ENCODE results near the gene TSHB.

Gene TSHB

GRCh38 chr1:115036814-115037507, 7.3 kb downstream of the TSHB start:
- in situ Hi-C loops (cut with HindIII; ENCODE audit: low pct_unique_long_range_greater_than_20kb, low sequenced_read_pairs): no loop called here
- no peak for TF ChIP-seq JUND (IDR thresholded peaks at IDR 0.05; ENCODE audit: low read depth)
- DNase-seq (ENCODE audit: low read depth in 1 of 2, low spot score in 1 of 2): no peak

- TF ChIP-seq JUND (IDR thresholded peaks at IDR 0.05; ENCODE audit: low read depth): no peak
- DNase-seq (ENCODE audit: low read depth in 1 of 2, low spot score in 1 of 2): no peak
- in situ Hi-C loops (cut with HindIII; ENCODE audit: low pct_unique_long_range_greater_than_20kb, low sequenced_read_pairs): no loop called here
Observed at GRCh38 chr1:115040501-115040900, 10.9 kb downstream of the TSHB start.

- DNase-seq (ENCODE audit: low read depth in 1 of 2, low spot score in 1 of 2): peak; percentile 4 to 55
- in situ Hi-C loops (cut with HindIII; ENCODE audit: low pct_unique_long_range_greater_than_20kb, low sequenced_read_pairs): no loop called here
- TF ChIP-seq JUND (IDR thresholded peaks at IDR 0.05; ENCODE audit: low read depth): no peak
Observed at GRCh38 chr1:115041654-115042053, 12.0 kb downstream of the TSHB start.

DNA sequence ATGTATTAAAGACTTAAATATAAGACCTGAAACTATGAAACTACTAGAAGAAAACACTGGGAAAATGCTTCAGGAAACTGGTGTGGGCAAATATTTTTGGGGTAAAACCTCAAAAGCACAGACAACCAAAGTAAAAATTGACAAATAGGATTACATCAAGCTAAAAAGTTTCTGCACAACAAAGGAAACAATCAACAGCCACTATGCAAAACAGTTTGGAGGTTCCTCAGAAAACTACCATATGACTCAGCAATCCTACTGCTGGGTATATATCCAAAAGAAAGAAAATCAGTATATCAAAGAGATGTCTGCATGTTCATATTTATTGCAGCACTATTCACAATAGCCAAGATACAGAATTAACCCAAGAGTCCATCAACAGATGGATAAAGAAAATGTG, 17.1 kb downstream of the TSHB start:
- in situ Hi-C loops (cut with HindIII; ENCODE audit: low pct_unique_long_range_greater_than_20kb, low sequenced_read_pairs): no loop called here
- DNase-seq (ENCODE audit: low read depth in 1 of 2, low spot score in 1 of 2): no peak
- no peak for TF ChIP-seq JUND (IDR thresholded peaks at IDR 0.05; ENCODE audit: low read depth)

- in situ Hi-C loops (cut with HindIII; ENCODE audit: low pct_unique_long_range_greater_than_20kb, low sequenced_read_pairs): no loop called here
- no peak for DNase-seq (ENCODE audit: low read depth in 1 of 2, low spot score in 1 of 2)
- no peak for TF ChIP-seq JUND (IDR thresholded peaks at IDR 0.05; ENCODE audit: low read depth)
Observed at GRCh38 chr1:115051850-115052249, 22.2 kb downstream of the TSHB start.

DNA sequence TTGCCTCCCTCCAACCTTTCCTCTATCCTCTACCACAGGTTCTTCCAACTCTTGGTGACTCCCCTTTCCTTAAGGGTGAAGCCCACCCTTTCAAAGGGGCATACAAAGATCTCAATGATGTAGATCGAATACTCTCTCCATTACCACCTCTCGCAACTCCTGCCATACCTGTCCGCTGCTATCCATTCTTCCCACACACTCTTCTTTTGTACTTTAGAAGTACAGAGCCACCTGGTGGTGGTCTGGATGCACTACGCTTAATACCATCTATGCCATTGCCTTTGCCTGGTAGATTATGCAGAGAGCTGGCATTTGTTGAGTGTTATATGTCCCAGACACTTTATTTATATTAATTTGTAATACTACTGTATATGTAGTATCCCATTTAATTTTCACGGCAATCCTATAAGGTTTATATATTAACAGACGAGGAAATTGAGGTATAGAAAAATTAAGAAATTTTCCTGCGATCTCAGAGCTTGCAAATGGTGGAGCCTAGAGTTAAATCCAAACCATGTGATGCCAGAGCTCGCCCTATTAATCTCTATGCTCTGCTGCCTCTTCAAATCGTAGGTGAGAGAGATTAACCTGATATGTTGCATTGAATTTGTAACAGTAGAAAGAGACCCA, 22.9 kb downstream of the TSHB start:
- no peak for TF ChIP-seq JUND (IDR thresholded peaks at IDR 0.05; ENCODE audit: low read depth)
- in situ Hi-C loops (cut with HindIII; ENCODE audit: low pct_unique_long_range_greater_than_20kb, low sequenced_read_pairs): no loop called here
- DNase-seq (ENCODE audit: low read depth in 1 of 2, low spot score in 1 of 2): peak; percentile 39 to 74

GRCh38 chr1:115056395-115056798, 26.8 kb downstream of the TSHB start:
- in situ Hi-C loops (cut with HindIII; ENCODE audit: low pct_unique_long_range_greater_than_20kb, low sequenced_read_pairs): no loop called here
- no peak for TF ChIP-seq JUND (IDR thresholded peaks at IDR 0.05; ENCODE audit: low read depth)
- peak in 1 of 2 experiments; percentile 17 for DNase-seq (ENCODE audit: low read depth in 1 of 2, low spot score in 1 of 2)

DNA sequence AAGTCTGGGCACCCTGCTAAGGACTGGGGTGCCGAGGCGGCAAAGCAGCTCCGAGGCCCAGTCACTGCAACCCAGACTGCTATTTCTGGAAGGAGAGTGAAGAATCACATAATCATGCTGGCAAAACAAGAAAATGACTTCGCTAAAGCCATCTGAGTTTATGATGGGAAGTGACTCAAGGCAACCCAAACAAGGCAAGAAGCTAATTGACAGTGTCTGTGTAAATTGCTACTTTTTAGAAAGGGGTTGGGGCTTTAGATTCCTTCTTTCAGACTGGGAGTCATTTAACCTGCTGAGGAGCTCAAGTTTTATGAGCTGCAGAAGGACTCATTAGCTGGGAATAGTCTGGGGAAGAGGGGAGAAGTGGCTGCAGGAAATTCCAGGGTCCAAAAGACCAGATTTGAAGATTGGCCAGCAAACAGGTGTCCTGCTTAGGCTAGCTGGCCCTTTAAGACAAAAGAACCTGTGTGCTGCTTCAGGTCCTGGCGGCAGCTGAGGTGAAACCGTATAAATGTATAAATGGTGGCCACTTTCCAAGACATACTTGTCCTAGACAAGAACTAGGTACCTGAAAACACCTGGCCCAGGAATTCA, 28.1 kb downstream of the TSHB start:
- DNase-seq (ENCODE audit: low read depth in 1 of 2, low spot score in 1 of 2): no peak
- no peak for TF ChIP-seq JUND (IDR thresholded peaks at IDR 0.05; ENCODE audit: low read depth)
- in situ Hi-C loops (cut with HindIII; ENCODE audit: low pct_unique_long_range_greater_than_20kb, low sequenced_read_pairs): no loop called here

DNA sequence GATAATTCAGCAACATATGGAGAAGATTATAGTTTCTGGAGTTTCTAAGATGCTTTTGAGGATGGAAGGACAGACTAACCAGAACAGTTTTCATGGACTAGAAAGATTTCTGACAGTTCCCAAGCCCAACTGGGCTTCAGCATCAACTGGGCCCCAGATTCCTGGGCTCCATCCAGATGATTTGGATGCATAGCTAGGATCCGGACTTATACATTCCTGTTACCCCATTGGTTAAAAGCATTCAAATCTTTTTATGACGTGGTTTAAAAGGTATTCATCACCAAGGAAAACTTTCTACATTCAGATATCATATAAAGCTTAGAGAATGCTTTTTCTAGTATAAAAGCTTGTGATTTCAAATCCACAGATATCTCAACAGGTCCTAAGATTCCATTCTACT, 29.7 kb downstream of the TSHB start:
- TF ChIP-seq JUND (IDR thresholded peaks at IDR 0.05; ENCODE audit: low read depth): no peak
- no peak for DNase-seq (ENCODE audit: low read depth in 1 of 2, low spot score in 1 of 2)
- in situ Hi-C loops (cut with HindIII; ENCODE audit: low pct_unique_long_range_greater_than_20kb, low sequenced_read_pairs): no loop called here

GRCh38 chr1:115060501-115060900, 30.9 kb downstream of the TSHB start:
- TF ChIP-seq JUND (IDR thresholded peaks at IDR 0.05; ENCODE audit: low read depth): no peak
- in situ Hi-C loops (cut with HindIII; ENCODE audit: low pct_unique_long_range_greater_than_20kb, low sequenced_read_pairs): no loop called here
- no peak for DNase-seq (ENCODE audit: low read depth in 1 of 2, low spot score in 1 of 2)

GRCh38 chr1:115062542-115063004, 32.9 kb downstream of the TSHB start:
- TF ChIP-seq JUND (IDR thresholded peaks at IDR 0.05; ENCODE audit: low read depth): no peak; the same call in 1 of the 2 replicates
- in situ Hi-C loops (cut with HindIII; ENCODE audit: low pct_unique_long_range_greater_than_20kb, low sequenced_read_pairs): no loop called here
- DNase-seq (ENCODE audit: low read depth in 1 of 2, low spot score in 1 of 2): peak in 1 of 2 experiments; percentile 46

DNA sequence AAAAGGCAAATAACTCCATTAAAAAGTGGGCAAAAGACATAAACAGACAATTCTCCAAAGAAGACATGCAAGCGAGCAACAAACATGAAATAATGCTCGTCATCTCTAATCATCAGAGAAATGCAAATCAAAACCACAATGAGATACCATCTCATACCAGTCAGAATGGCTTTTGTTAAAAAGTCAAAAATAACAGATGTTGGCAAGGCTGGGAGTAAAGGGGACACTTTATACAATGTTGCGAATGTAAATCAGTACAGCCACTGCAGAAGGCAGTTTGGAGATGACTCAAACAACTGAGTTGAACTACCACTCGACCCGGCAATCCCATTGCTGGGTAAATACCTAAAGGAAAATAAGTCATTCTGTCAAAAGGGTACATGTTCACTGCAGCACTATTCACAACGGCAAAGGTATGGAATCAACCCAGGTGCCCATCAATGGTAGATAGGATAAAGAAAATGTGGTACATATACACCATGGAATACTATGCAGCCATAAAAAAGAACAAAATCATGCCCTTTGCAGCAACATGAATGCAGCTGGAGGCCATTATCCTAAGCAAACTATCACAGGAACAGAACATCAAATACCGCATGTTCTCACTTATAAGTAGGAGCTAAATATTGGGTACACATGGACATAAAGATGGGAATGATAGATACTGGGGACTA, 33.7 kb downstream of the TSHB start:
- no peak for DNase-seq (ENCODE audit: low read depth in 1 of 2, low spot score in 1 of 2)
- in situ Hi-C loops (cut with HindIII; ENCODE audit: low pct_unique_long_range_greater_than_20kb, low sequenced_read_pairs): no loop called here
- TF ChIP-seq JUND (IDR thresholded peaks at IDR 0.05; ENCODE audit: low read depth): no peak

DNA sequence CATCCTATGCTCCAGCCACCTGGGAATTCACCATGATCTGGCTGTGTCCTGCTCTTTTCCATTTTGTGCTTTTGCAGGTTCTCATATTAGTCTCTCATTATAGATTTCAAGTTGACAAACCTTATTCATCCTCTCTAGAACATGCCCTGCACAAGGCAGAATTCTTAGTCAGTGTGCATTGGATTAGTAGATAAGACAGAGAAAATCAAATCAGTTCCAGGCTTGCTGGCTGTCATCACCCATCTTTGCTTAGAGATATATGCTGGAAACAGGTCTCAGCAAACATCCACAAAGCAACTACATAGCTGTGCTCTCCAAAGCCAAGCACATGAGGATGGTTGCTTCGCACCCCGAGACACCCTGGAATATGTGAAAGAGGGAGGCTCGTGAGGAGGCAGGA, 34.8 kb downstream of the TSHB start:
- in situ Hi-C loops (cut with HindIII; ENCODE audit: low pct_unique_long_range_greater_than_20kb, low sequenced_read_pairs): no loop called here
- no peak for TF ChIP-seq JUND (IDR thresholded peaks at IDR 0.05; ENCODE audit: low read depth)
- no peak for DNase-seq (ENCODE audit: low read depth in 1 of 2, low spot score in 1 of 2)
